DMS 273 treated with DMSO at 0.1 percent for 48 hours (cell line): ENCODE results near the gene ANKRD60.

Experiments
- DNase-seq: peaks from one replicate; lab custom pipeline; 2025; lab: John Stamatoyannopoulos, UW

The ANKRD60 gene

GRCh38 chr20:58228484-58229197 is at the start of gene ANKRD60:
Gene ANKRD60 (minus strand): TSS chr20:58228653. CDS start chr20:58228653, 0 bp downstream.
- no peak for DNase-seq

GRCh38 chr20:58277578-58278472 is 49.4 kb upstream of the ANKRD60 start:
- DNase-seq = no peak

- no peak for DNase-seq
Measured at GRCh38 chr20:58277107-58277506, 48.7 kb upstream of the ANKRD60 start.

DNA sequence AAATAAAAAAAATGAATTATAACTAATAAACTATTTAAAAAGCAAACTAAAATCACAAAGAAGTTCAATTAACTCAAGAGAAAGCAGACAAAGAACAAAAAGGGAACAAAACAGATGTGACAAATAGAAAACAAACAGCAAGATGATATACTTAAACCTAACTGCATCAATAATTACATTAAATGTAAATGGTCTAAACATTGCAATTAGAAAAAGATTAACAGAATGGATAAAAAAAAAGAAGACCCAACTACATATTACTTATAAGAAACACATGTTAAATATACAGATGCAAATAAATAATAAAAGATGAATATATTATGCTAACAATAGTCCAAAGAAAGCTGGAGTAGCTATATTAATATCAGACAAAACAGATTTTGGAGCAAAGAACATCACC is 45.9 kb upstream of the ANKRD60 start:
- no peak for DNase-seq

- DNase-seq = no peak
Measured at GRCh38 chr20:58271606-58272351, 43.3 kb upstream of the ANKRD60 start.

GRCh38 chr20:58268936-58269619 is 40.6 kb upstream of the ANKRD60 start:
- DNase-seq = no peak

GRCh38 chr20:58268421-58268821 is 40.0 kb upstream of the ANKRD60 start:
- DNase-seq = no peak

DNA sequence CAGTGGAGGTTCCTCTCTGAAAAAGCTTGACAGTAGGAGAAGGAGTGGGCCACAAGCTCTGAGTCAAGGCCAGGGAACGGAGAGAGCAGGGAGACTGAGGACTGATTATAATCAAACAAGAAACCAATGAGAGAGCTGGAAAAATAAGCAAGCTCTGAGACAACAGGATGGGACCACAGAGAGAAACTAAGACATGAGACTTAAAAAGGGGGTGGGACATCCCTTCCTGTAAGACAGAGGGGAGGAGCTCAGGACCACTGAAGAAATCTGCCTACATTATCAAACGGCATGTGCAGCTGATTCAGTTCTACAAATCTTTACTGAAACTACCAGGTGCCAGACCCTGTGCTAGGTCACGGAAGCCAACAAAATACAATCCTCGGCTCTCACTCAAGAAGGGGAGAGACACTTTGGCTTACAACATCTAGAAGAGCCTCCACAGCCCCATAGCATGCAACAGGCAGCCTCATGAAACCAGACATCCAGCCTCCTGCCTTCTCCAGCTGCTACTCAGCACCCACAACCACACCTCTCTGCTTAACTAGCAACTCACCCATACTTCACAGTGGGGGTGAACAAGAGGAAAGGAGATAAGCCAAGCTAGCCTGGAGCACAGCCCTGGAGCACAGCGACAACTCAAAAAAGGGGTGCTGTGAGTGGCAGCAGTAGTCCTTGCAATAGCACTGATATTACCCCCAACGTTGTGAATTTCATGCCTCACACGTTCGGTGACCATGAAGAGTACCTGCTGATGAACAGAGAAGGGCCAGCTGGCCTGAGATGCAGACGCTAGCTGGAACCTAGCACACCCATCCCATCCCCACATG is 39.1 kb upstream of the ANKRD60 start:
- DNase-seq = no peak

DNA sequence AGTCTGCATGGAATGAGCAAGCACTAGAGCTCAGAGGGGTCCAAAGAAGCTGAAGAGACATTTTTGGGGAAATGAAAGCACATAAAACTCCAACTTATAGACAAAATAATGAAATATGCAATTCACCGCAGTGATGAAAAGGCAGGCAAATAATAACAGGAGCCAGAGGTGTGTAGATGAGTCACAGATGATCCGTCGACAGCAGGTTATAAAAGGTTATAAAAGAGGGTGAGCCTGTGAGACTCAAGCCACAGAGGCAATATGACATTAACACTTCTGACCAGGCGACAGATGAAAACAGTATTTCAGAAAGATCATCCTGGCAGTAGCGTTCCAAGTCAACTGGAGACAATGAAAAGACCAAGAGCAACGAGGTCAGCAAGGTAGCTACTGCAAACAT is 35.8 kb upstream of the ANKRD60 start:
- no peak for DNase-seq

DNA sequence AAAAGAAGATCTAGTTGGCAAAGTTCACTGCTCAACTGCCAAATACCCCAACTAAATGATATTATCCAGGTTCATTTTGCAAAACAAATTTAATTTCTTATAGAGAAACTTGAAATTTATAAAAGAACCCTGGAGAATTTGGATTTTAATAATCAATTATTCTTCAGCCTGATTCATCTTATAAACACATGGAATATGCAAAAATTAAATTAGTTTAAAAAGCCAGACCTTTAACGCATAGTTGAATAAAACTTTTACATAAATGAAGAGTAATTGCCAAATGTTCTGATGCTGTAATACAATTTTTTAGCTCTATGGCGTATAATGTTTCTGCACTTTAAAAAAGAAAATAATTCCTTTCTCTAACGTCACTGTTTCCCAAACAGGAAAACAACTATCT is 33.2 kb upstream of the ANKRD60 start:
- DNase-seq = no peak

DNA sequence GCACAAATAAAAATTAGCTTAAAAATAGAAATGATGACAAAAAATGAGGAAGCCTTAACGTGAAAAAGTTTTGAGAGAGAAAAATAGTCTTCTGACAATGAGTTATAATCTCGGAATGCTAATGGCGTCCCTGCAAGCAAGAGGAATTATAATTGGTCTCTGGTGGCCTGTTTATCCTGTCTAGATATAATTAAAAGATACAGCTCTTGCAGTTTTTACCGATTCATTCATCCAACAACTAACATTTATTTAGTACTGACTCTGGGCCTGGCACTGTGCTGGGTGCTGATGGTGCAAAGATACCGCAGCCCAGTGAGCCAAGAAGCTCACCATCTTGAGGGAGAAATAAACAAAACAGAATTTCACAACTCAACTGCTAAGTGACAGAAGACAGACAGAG is 31.6 kb upstream of the ANKRD60 start:
- no peak for DNase-seq

GRCh38 chr20:58256842-58257241 is 28.4 kb upstream of the ANKRD60 start:
- DNase-seq = no peak

DNA sequence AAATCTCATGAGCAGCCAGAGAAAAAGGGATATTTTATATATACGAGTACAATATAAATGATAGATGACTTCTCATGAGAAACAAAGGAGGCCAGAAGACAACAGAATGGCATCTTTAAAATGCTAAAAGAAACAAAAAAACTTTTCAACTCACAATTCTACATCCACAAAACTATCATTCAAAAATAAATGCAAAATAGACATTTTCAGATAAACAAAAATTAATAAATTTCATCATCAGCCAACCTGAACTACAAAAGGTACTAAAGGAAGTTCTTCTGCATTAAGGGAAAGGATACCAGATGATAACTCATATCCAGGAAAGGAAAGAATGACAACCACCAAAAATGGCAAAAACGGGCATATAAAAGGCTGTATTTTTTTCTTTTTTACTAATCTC is 27.9 kb upstream of the ANKRD60 start:
- DNase-seq = no peak

- DNase-seq = no peak
Measured at GRCh38 chr20:58254890-58255289, 26.4 kb upstream of the ANKRD60 start.

DNA sequence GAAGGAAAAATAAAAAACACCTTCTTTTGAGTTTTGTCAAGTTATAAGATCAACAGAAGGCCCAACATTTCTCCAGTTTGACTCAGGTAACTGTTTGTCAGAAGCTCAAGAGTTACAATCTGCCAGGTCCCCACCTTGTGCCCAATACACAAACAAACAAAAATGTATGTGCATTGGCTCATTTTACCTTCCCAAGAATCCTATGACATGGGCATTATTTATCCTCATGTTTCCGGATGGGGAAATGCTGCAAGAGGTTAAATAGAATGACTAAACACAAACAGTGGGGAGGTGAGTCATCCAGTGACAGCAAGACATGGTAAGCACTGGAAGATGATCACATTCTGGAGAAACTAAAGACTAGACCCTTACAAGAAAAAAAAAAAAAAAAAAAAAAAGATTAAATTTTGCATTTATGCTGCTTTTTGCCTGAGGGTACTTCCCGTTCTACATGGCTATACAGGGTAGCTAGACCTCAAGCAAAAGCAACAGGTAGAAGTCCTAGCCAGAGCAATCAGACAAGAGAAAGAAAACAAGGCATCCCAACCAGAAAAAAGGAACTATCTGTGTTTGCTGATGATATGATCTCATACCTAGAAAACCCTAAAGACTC is 23.6 kb upstream of the ANKRD60 start:
- DNase-seq = no peak

- no peak for DNase-seq
Measured at GRCh38 chr20:58251348-58251978, 23.0 kb upstream of the ANKRD60 start.

GRCh38 chr20:58246346-58246745 is 17.9 kb upstream of the ANKRD60 start:
- DNase-seq = no peak

- DNase-seq = no peak
Measured at GRCh38 chr20:58245931-58246330, 17.5 kb upstream of the ANKRD60 start.

GRCh38 chr20:58245181-58245891 is 16.9 kb upstream of the ANKRD60 start:
- no peak for DNase-seq
